Esophagus muscularis mucosa (tissue), 4 donors: ENCODE measurements around the gene PLD5. TPM values are rescaled to one million over a fixed set of nuclear protein-coding genes. Genes with fewer than 3 reads are reported as not detected.
"Not testable (repeated sequence)": the region's sequence is repeated elsewhere in the genome, so short reads cannot be mapped to it uniquely, and the experiment has no call there.

Experiments
- DNase-seq: peaks from one replicate; pipeline ENCODE4 v3.0.0-alpha.2; 2017; ENCODE audit errors: extremely low spot score
- H3K27ac ChIP-seq, 4 donors: fragments of 200-600 bp; sonication (generic); replicated peaks in 1 of 4; 1 replicate in 3 of 4; 2 replicates in 1 of 4; pipeline ENCODE4 v1.5.1; 2016 to 2019; ENCODE audit warnings: mild to moderate bottlenecking in 1 of 4
- H3K27me3 ChIP-seq, 4 donors: fragments of 200-600 bp; sonication (generic); one replicate each; pipeline versions ENCODE4 v1.5.1 to v1.6.0; 2016 to 2019
- H3K36me3 ChIP-seq, 4 donors: fragments of 200-600 bp; sonication (generic); one replicate each; pipeline ENCODE4 v1.5.1; 2016 to 2019
- H3K4me1 ChIP-seq, 4 donors: fragments of 200-600 bp; sonication (generic); one replicate each; pipeline ENCODE4 v1.5.1; 2016 to 2019
- H3K4me3 ChIP-seq, 4 donors: fragments of 200-600 bp; sonication (generic); 1 replicate in 2 of 4; 2 replicates in 2 of 4; pipeline ENCODE4 v1.5.1; 2016 to 2019; ENCODE audit warnings: mild to moderate bottlenecking in 4 of 4, moderate library complexity in 1 of 4
- H3K9me3 ChIP-seq, 4 donors: fragments of 200-600 bp; sonication (generic); 1 replicate in 3 of 4; 2 replicates in 1 of 4; pipeline ENCODE4 v1.5.1; 2016 to 2019
- EP300 ChIP-seq: sonication (generic); formaldehyde crosslinking; IDR thresholded peaks from one replicate; pipeline ENCODE4 v1.6.1; 2017; ENCODE audit warnings: antibody characterized with exemption
- POLR2A ChIP-seq: fragments of 450-650 bp; IDR thresholded peaks from one replicate; pipeline ENCODE4 v1.6.1; 2017; ENCODE audit warnings: antibody characterized with exemption, moderate library complexity, mild to moderate bottlenecking, low read depth
- POLR2AphosphoS5 ChIP-seq, 2 donors: sonication (generic); formaldehyde crosslinking; IDR thresholded peaks; one replicate each; pipeline ENCODE4 v1.6.1; 2017; ENCODE audit warnings: antibody characterized with exemption in 2 of 2
- WGBS: methylation state at CpG from one replicate; pipeline ENCODE4 v1.1.5; 2018; 5-methylcytosine and 5-hydroxymethylcytosine counted together
- intact Hi-C: fragments of 100-400 bp; cut with DNase I; formaldehyde crosslinking; loops from one replicate; pipeline ENCODE4 v1.15.1; 2023
- total RNA-seq, 4 donors: library from RNA; depleted of rRNA; stranded (reverse); fragments of >200 nt; gene quantifications; one replicate each; pipeline versions ENCODE4 v1.1.0 to v1.2.1, GENCODE V29; 2016
- TF ChIP-seq, protein P1 (sequence below), 3 experiments: fragments of 200-600 bp in 2 of 3; fragments of 450-650 bp in 1 of 3; sonication (generic) in 2 of 3; IDR thresholded peaks; one replicate each; pipeline ENCODE4 v1.5.1; 2017 to 2019; ENCODE audit warnings: antibody characterized with exemption in 3 of 3, mild to moderate bottlenecking in 2 of 3, moderate library complexity in 1 of 3

The PLD5 gene
- total RNA-seq, 4 donors from 2014 or later: 0.33 to 1.7 (median 0.50) TPM

- WGBS: 78% methylated on average over 5 of the region's 5 CpGs
- Histone ChIP-seq H3K4me1 (no peaks in the 10 kb centered on the region), H3K36me3 (no peaks in the 10 kb centered on the region), H3K4me3 (no peak overlapping the region), H3K27me3 (no peaks in the 10 kb centered on the region), H3K9me3 (peaks cover 0 to 3% (median 0%) of the 10 kb centered on the region in 4 donors), H3K27ac (no peak overlapping the region)
- intact Hi-C loops: no loop called here
- no peak for DNase-seq
- TF ChIP-seq POLR2AphosphoS5 (IDR thresholded peaks at IDR 0.05) (no peak), POLR2A (no peak), EP300 (no peak)
- TF ChIP-seq, protein P1, sequence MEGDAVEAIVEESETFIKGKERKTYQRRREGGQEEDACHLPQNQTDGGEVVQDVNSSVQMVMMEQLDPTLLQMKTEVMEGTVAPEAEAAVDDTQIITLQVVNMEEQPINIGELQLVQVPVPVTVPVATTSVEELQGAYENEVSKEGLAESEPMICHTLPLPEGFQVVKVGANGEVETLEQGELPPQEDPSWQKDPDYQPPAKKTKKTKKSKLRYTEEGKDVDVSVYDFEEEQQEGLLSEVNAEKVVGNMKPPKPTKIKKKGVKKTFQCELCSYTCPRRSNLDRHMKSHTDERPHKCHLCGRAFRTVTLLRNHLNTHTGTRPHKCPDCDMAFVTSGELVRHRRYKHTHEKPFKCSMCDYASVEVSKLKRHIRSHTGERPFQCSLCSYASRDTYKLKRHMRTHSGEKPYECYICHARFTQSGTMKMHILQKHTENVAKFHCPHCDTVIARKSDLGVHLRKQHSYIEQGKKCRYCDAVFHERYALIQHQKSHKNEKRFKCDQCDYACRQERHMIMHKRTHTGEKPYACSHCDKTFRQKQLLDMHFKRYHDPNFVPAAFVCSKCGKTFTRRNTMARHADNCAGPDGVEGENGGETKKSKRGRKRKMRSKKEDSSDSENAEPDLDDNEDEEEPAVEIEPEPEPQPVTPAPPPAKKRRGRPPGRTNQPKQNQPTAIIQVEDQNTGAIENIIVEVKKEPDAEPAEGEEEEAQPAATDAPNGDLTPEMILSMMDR (IDR thresholded peaks at IDR 0.05): no peak
Measured at GRCh38 chr1:242404296-242404695, 120.2 kb downstream of the PLD5 start.

- Histone ChIP-seq H3K36me3 (no peaks in the 10 kb centered on the region), H3K27ac (no peak overlapping the region), H3K9me3 (no peaks in the 10 kb centered on the region), H3K4me1 (no peaks in the 10 kb centered on the region), H3K27me3 (no peaks in the 10 kb centered on the region), H3K4me3 (no peak overlapping the region)
- intact Hi-C loops: no loop called here
- no peak for DNase-seq
- 35% methylated on average over 5 of the region's 5 CpGs for WGBS
- TF ChIP-seq, protein P1 (IDR thresholded peaks at IDR 0.05): no peak
- TF ChIP-seq POLR2AphosphoS5 (IDR thresholded peaks at IDR 0.05) (no peak), EP300 (no peak), POLR2A (no peak)
Measured at GRCh38 chr1:242402956-242403355, 121.5 kb downstream of the PLD5 start.

DNA sequence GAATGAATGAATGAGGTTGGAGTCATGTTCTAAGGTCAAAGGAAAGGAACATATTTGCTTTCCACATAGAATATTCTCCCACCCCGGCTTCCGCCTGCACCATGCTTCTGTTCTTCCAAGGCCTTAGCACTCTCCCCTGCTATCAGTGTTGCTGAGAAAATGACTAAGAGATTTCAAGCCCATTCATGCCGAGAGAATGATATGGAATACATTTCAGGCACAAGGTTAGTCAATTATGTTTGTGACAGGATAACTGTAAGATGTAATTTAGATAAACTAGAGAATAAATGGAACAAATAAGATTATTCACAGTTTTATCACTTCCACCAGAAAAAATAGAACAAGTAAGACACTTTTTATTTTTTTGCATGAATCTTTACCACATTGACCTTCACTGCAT is 122.6 kb downstream of the PLD5 start:
- WGBS: 82% methylated on average over 3 of the region's 3 CpGs
- Histone ChIP-seq H3K9me3 (no peaks in the 10 kb centered on the region), H3K27ac (no peak overlapping the region), H3K36me3 (no peaks in the 10 kb centered on the region), H3K4me3 (no peak overlapping the region), H3K27me3 (no peaks in the 10 kb centered on the region), H3K4me1 (no peaks in the 10 kb centered on the region)
- intact Hi-C loops: no loop called here
- TF ChIP-seq POLR2AphosphoS5 (IDR thresholded peaks at IDR 0.05) (no peak), POLR2A (no peak), EP300 (no peak)
- TF ChIP-seq, protein P1 (IDR thresholded peaks at IDR 0.05): no peak
- DNase-seq: no peak

DNA sequence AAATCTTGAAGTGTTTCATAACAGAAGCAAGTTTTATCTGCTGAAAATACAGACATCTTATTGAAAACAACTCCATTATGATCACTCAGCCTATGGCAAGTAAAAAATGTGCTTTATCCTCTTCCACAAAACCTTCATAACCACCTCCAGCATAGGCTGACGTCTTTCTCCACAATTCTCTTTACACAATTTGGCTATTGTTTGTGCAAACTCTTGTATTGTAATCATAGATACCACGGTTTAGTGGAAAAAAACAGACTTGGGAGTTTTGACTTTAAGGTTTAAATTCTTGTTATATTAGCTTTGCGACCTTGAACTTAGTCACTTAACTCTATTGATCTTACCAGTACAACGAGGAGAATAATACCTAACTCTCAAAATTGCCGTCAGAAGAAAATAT is 126.1 kb downstream of the PLD5 start:
- intact Hi-C loops: no loop called here
- H3K4me3 ChIP-seq: no peak overlapping the region
- no peak overlapping the region for H3K27ac ChIP-seq
- H3K4me1 ChIP-seq: no peaks in the 10 kb centered on the region
- no peaks in the 10 kb centered on the region for H3K36me3 ChIP-seq
- no peaks in the 10 kb centered on the region for H3K27me3 ChIP-seq
- TF ChIP-seq, protein P1 (IDR thresholded peaks at IDR 0.05): no peak
- TF ChIP-seq EP300 (no peak), POLR2A (no peak), POLR2AphosphoS5 (IDR thresholded peaks at IDR 0.05) (no peak)
- DNase-seq: no peak
- WGBS: 78% methylated on average over 5 of the region's 5 CpGs
- no peaks in the 10 kb centered on the region for H3K9me3 ChIP-seq

DNA sequence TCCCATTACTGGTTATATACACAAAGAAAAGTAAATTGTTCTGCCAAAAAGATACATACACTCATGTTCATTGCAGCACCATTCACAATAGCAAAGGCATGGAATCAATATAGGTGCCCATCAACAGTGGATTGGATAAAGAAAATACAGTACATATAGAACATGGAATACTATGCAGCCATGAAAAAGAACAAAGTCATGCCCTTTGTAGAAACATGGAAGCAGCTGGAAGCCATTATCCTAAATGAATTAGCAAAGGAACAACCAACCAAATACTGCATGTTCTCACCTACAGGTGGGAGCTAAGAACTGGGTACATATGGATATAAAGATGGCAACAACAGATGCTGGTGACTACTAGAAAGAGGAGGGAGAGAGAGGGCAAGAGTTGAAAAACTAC is 132.6 kb downstream of the PLD5 start:
- TF ChIP-seq EP300 (no peak), POLR2A (no peak), POLR2AphosphoS5 (IDR thresholded peaks at IDR 0.05) (no peak)
- TF ChIP-seq, protein P1 (IDR thresholded peaks at IDR 0.05): no peak
- H3K4me3 ChIP-seq: no peak overlapping the region
- intact Hi-C loops: no loop called here
- H3K27me3 ChIP-seq: no peaks in the 10 kb centered on the region
- no peaks in the 10 kb centered on the region for H3K4me1 ChIP-seq
- DNase-seq: no peak
- H3K27ac ChIP-seq: no peak overlapping the region
- no peaks in the 10 kb centered on the region for H3K36me3 ChIP-seq
- no peaks in the 10 kb centered on the region for H3K9me3 ChIP-seq

GRCh38 chr1:242376121-242376520 is 148.4 kb downstream of the PLD5 start:
- H3K27me3 ChIP-seq, H3K4me1 ChIP-seq, intact Hi-C loops, DNase-seq, H3K9me3 ChIP-seq, H3K4me3 ChIP-seq, H3K36me3 ChIP-seq, H3K27ac ChIP-seq: not testable (repeated sequence)
- WGBS: 49% methylated on average over 6 of the region's 6 CpGs

DNA sequence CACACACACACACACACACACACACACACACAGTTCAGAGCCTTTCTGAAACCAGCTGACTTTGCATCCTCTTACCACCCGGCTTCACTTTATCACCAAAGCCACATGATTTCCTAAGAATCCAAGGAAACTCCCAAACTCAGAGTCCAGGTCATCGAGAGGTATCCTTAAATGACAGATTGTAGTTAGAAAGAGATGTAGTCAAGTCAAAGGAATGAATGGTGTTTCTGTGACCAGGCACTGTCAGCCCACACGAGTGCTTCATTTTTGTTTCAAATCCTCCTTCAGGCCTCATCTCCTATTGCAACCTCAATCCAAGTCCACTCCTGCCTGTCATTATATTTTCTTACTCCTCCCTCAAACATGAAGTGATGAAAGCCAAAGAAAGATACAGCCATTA is 174.1 kb downstream of the PLD5 start:
- H3K4me1 ChIP-seq, DNase-seq, H3K9me3 ChIP-seq, intact Hi-C loops, H3K27ac ChIP-seq, H3K36me3 ChIP-seq, H3K4me3 ChIP-seq, H3K27me3 ChIP-seq: not testable (repeated sequence)
- WGBS: 54% methylated on average over 3 of the region's 3 CpGs
